BLaER1 (cell line): Measurements from ENCODE around the gene MAN1A2.

Experiments used
- H3K27ac ChIP-seq: shearing (Covaris generic); formaldehyde crosslinking; 2 replicates; pipeline ENCODE4 v1.8.1; 2022
- H3K27me3 ChIP-seq: shearing (Covaris generic); formaldehyde crosslinking; 2 replicates; pipeline ENCODE4 v1.8.1; 2022
- H3K36me3 ChIP-seq: shearing (Covaris generic); formaldehyde crosslinking; 2 replicates; pipeline ENCODE4 v1.8.1; 2022
- H3K4me1 ChIP-seq: shearing (Covaris generic); formaldehyde crosslinking; 2 replicates; pipeline ENCODE4 v1.8.1; 2022
- H3K4me2 ChIP-seq: shearing (Covaris generic); formaldehyde crosslinking; 2 replicates; pipeline ENCODE4 v1.8.1; 2022
- H3K4me3 ChIP-seq: shearing (Covaris generic); formaldehyde crosslinking; 2 replicates; pipeline ENCODE4 v1.8.1; 2022
- H3K9ac ChIP-seq: shearing (Covaris generic); formaldehyde crosslinking; 2 replicates; pipeline ENCODE4 v1.8.1; 2022
- H3K9me3 ChIP-seq: shearing (Covaris generic); formaldehyde crosslinking; 2 replicates; pipeline ENCODE4 v1.8.1; 2022
- H4K20me1 ChIP-seq: shearing (Covaris generic); formaldehyde crosslinking; 2 replicates; pipeline ENCODE4 v1.8.1; 2022
- Cebpa-rat ChIP-seq: shearing (Covaris generic); IDR thresholded peaks from 2 replicates; pipeline ENCODE4 v1.8.1; 2022

Gene MAN1A2

DNA sequence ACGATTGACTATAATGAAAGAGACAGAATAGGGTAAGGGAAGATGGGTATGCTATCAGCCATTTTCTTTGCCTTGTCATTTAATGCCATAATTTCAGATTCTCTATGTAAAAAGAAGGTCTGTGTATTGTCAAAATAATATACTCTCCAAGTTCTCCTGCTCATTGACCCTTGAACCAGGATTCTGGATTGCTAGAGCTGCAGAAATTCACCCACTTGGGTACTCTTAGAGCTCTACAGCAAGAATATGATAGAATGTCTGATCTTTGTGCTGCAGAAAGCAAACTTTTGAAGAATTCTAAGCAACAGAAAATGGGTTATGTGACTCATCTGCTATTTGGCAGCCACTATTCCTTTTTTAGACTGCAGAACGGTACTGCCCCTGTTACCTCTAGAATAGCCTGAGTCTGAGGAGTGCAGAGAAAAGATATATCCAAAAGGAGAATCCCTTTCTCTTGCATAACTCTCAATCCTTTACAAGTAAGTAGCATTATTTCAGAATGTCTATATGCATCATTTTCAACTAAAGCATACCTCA, 160.4 kb downstream of the MAN1A2 start:
- Histone ChIP-seq H3K9me3 (0 out of 2 replicates have a peak, but pooled peaks cover 5% of the 10 kb centered on the region), H3K4me1 (no peaks in the 10 kb centered on the region), H3K9ac (no peak overlapping the region), H3K27ac (no peak overlapping the region), H3K4me3 (no peak overlapping the region), H3K36me3 (0 out of 2 replicates have a peak, but pooled peaks cover 3% of the 10 kb centered on the region), H3K4me2 (no peak overlapping the region), H4K20me1 (no peaks in the 10 kb centered on the region), H3K27me3 (no peaks in the 10 kb centered on the region)
- TF ChIP-seq Cebpa-rat = no peak

DNA sequence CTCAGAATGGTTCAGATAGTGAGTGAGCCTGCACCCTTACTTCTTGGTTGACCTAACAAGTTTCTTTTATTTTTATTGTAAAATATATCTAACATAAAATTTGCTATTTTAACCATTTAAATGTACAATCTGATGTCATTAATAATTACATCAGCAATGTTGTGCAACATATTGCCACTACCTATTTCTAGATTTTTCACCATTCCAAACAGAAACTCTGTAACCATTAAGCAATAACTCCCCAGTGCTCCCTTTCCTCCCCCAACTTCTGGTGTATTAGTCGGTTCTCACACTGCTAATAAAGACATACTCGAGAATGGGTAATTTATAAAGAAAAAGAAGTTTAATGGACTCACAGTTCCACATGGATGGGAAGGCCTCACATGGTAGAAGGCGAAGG, 162.4 kb downstream of the MAN1A2 start:
- no peak for TF ChIP-seq Cebpa-rat
- H4K20me1 ChIP-seq = no peaks in the 10 kb centered on the region
- H3K27me3 ChIP-seq = no peaks in the 10 kb centered on the region
- no peaks in the 10 kb centered on the region for H3K4me1 ChIP-seq
- no peak overlapping the region for H3K9ac ChIP-seq
- 0 out of 2 replicates have a peak, but pooled peaks cover 5% of the 10 kb centered on the region for H3K9me3 ChIP-seq
- no peaks in the 10 kb centered on the region for H3K36me3 ChIP-seq
- no peak overlapping the region for H3K27ac ChIP-seq
- no peak overlapping the region for H3K4me3 ChIP-seq
- no peak overlapping the region for H3K4me2 ChIP-seq

DNA sequence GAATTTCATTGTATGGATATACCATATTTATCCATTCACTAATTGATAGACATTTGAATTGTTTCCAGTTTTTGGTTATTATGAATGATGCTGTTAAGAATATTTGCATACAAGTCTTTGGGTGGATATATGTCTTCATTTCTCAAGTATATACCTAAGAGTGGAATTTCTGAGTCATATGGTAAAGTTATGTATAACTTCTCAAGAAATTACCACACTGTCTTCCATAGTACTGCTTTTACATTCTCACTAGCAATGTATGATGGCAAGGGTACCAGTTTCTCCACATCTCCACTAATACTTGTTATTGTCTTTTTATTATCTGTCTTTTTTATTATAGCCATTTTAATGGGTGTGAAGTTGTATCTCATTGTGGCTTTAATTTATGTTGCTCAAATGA, 164.0 kb downstream of the MAN1A2 start:
- H3K9me3 ChIP-seq = 0 out of 2 replicates have a peak, but pooled peaks cover 5% of the 10 kb centered on the region
- no peaks in the 10 kb centered on the region for H3K36me3 ChIP-seq
- H3K27me3 ChIP-seq = no peaks in the 10 kb centered on the region
- H3K9ac ChIP-seq = no peak overlapping the region
- H3K4me3 ChIP-seq = no peak overlapping the region
- H3K4me2 ChIP-seq = no peak overlapping the region
- H3K4me1 ChIP-seq = no peaks in the 10 kb centered on the region
- no peaks in the 10 kb centered on the region for H4K20me1 ChIP-seq
- no peak for TF ChIP-seq Cebpa-rat
- H3K27ac ChIP-seq = no peak overlapping the region

DNA sequence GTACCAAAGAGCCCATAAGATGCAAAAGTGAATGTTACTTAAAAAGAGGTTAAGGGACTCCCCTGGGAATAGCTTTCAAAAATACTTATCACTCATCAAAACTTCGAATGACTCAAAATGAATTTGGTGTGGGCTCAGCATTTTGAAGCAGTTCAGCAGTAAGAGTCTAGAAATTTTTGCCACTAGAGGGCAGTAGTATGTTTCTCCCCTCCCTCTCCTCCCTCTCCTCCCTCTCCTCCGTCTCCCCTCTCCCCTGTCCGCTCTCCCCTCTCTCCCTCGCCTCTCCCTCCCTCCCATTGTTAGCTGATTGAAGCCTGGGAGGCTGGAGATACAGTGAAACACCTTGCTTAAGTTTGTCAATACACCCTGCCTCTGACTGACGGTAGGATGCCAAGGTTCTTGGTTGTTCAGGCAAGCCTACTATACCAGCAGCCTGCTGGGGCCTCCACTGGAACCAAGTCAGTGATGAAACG, 167.8 kb downstream of the MAN1A2 start:
- no peak for TF ChIP-seq Cebpa-rat
- Histone ChIP-seq H3K4me1 (no peaks in the 10 kb centered on the region), H3K36me3 (no peaks in the 10 kb centered on the region), H3K27ac (no peak overlapping the region), H3K9me3 (0 out of 2 replicates have a peak, but pooled peaks cover under 1% of the 10 kb centered on the region), H3K9ac (no peak overlapping the region), H4K20me1 (no peaks in the 10 kb centered on the region), H3K27me3 (no peaks in the 10 kb centered on the region), H3K4me2 (no peak overlapping the region), H3K4me3 (no peak overlapping the region)

DNA sequence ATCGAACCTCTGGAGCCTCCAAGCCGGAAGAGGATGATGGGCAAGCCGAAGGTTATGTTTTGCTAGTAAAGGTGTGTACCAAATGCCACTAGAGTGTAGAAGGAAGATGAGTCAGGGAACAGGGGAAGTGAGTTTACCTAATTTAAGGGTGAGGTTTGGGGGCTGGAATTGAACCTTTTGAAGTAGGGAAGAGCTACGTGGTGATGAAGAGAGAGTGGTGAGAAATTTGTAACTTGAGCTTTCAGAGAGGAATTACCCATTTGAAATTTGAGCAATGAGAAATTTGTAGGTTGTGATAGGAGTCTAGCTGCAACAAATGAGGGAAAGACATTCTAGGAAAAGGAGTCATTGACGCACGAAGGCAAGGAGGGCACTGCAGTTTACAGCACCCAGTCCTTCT, 168.6 kb downstream of the MAN1A2 start:
- H3K4me1 ChIP-seq = no peaks in the 10 kb centered on the region
- H3K27ac ChIP-seq = no peak overlapping the region
- H3K9ac ChIP-seq = no peak overlapping the region
- no peak for TF ChIP-seq Cebpa-rat
- H4K20me1 ChIP-seq = no peaks in the 10 kb centered on the region
- no peak overlapping the region for H3K4me2 ChIP-seq
- no peak overlapping the region for H3K4me3 ChIP-seq
- no peaks in the 10 kb centered on the region for H3K36me3 ChIP-seq
- H3K9me3 ChIP-seq = no peaks in the 10 kb centered on the region
- no peaks in the 10 kb centered on the region for H3K27me3 ChIP-seq

DNA sequence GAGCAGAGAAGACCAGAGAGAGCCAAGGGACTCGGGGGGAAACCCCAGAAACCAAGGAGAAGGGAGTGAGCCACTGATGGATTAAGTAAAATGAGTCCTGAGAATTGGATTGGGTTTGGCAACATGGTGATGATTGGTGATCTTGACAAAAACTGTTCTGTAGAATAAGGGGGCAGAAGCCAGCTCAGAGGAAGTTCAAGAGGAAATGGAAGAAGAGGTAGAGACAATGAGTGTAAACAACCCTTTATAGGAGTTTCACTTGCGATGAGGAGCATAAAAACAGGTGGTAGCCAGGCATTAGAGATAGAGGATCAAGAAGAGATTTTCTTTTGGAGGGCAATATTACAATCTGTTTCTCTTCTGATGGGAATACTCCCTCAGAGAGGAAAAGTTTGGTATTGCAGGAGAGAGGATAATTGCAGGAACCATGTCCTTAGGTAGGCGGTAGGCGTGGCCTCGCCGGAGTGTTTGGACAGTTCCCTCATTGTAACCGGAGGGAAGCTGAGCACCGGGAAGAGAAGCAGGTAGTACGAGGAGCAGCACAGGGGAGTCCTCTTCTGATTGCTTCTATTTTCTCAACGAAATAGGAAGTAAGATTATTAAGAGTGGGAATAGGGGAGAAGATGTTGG, 170.2 kb downstream of the MAN1A2 start:
- Histone ChIP-seq H4K20me1 (no peaks in the 10 kb centered on the region), H3K9me3 (no peaks in the 10 kb centered on the region), H3K27ac (no peak overlapping the region), H3K9ac (no peak overlapping the region), H3K4me3 (no peak overlapping the region), H3K27me3 (no peaks in the 10 kb centered on the region), H3K36me3 (no peaks in the 10 kb centered on the region), H3K4me1 (no peaks in the 10 kb centered on the region), H3K4me2 (no peak overlapping the region)
- TF ChIP-seq Cebpa-rat = no peak

DNA sequence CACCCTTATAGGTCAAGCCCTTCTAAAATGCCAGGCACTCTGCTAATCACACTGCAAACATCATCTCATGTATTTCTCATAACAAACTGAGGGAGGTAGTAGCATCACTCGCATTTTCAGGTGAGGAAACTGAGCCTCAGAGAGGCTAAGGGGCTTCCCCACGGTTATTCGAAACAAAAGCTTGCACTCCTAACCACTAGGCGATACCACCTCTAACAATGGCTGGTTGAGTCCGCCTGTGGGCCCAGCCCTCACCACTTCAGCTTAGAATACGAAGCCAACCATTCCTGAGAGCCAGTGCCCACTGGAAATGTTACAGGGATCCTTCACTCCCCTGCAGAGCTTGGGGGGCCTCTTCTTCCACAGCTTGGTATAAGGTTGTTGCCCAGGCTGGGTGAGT, 173.3 kb downstream of the MAN1A2 start:
- no peaks in the 10 kb centered on the region for H3K27me3 ChIP-seq
- H4K20me1 ChIP-seq = no peaks in the 10 kb centered on the region
- no peak for TF ChIP-seq Cebpa-rat
- H3K9ac ChIP-seq = no peak overlapping the region
- H3K36me3 ChIP-seq = no peaks in the 10 kb centered on the region
- H3K4me1 ChIP-seq = no peaks in the 10 kb centered on the region
- H3K27ac ChIP-seq = no peak overlapping the region
- no peak overlapping the region for H3K4me2 ChIP-seq
- no peaks in the 10 kb centered on the region for H3K9me3 ChIP-seq
- H3K4me3 ChIP-seq = no peak overlapping the region

DNA sequence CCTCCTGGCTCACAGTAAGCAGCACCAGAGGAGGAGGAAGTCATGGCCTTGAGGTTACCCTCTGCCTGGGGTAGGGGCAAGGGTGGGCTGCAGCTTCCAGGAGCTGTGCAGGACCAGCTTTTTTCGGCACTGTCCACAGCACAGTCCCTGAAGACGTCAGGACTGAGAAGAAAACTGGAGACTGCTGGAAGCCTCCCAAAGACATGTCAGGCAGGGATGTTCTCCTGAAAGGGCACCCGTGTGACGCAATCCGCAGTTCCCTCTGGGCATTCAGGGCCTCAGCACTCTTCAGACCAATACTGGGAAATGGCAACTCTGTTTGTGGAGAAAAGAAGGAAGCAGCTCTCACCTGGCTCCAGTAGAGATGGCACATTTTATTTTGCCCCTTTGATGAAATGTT, 173.8 kb downstream of the MAN1A2 start:
- Histone ChIP-seq H3K9ac (no peak overlapping the region), H3K4me3 (no peak overlapping the region), H3K9me3 (no peaks in the 10 kb centered on the region), H3K4me1 (no peaks in the 10 kb centered on the region), H3K4me2 (no peak overlapping the region), H3K27me3 (no peaks in the 10 kb centered on the region), H3K27ac (no peak overlapping the region), H4K20me1 (no peaks in the 10 kb centered on the region), H3K36me3 (no peaks in the 10 kb centered on the region)
- TF ChIP-seq Cebpa-rat = 0 out of 2 replicates have a peak, but pooled peaks have one; percentile 19

DNA sequence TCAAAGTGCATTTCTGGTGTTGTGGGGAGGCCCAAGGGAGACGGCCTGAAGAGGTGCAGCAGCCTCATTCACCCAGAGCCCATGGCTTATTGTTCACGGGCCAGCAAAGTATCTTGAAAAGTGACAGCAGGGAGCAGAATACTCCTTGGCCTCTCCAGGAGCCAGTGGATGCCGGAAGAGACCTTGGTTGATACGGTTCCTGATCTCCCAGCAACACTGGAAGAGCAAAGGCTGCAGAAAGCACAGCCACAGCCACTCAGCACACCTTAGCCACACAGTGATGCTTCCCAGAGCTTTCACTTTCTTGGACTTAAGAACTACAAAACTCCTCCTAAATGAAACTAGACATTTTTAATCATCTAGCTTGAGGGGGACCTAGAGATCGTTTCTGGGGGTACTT, 174.3 kb downstream of the MAN1A2 start:
- no peak overlapping the region for H3K9ac ChIP-seq
- TF ChIP-seq Cebpa-rat = no peak

DNA sequence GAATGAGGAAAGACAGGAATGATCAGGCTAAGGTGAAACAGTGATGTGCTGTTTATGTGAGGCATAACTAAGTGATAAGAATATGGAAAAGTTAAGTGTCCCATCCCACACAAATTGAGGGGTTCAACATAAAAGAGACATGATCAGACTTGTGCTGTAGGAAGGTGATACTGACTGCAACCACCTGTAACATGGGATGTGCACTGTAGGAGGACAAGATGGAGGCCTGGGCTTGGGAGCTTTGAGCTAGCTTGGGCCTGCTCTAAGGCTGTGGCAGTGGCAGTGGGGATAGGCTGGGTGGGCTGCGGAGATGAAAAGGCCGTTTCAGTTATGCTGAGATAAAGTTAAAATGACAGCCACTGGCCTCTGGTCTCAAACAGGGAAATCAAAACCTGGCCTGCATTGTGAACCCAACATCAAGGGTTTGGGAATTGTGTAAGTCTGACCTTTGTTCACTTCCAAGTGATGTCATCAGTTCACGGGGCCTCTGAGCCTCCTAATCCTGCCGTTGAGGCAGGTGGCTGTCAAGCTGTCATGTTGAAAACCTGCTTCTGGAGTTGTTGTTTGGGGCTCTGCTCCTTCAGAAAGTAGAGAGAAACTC, 177.4 kb downstream of the MAN1A2 start:
- H3K4me2 ChIP-seq = no peak overlapping the region
- no peaks in the 10 kb centered on the region for H3K9me3 ChIP-seq
- H3K27ac ChIP-seq = no peak overlapping the region
- H3K4me3 ChIP-seq = no peak overlapping the region
- no peaks in the 10 kb centered on the region for H3K36me3 ChIP-seq
- no peak for TF ChIP-seq Cebpa-rat
- H3K27me3 ChIP-seq = no peaks in the 10 kb centered on the region
- no peaks in the 10 kb centered on the region for H4K20me1 ChIP-seq
- peaks cover 7% of the 10 kb centered on the region; the same call in 1 of the 2 replicates for H3K4me1 ChIP-seq
- H3K9ac ChIP-seq = no peak overlapping the region

More for the DNA sequence above, 174.3 kb downstream of the MAN1A2 start:
- Histone ChIP-seq H3K36me3 (no peaks in the 10 kb centered on the region), H3K4me1 (no peaks in the 10 kb centered on the region), H3K4me2 (no peak overlapping the region), H3K27ac (no peak overlapping the region), H3K4me3 (no peak overlapping the region), H4K20me1 (no peaks in the 10 kb centered on the region), H3K9me3 (no peaks in the 10 kb centered on the region), H3K27me3 (no peaks in the 10 kb centered on the region)
